Inflammatory macrophage (primary cell): Measurements from ENCODE around the gene CHCHD3.
A peak's percentile ranks its signal among the peaks of the same experiment; 100 is the strongest.
"Not testable (repeated sequence)": the region's sequence is repeated elsewhere in the genome, so short reads cannot be mapped to it uniquely, and the experiment has no call there.

ENCODE experiments used
- DNase-seq, 2 donors: peaks; one replicate each; pipeline ENCODE4 v3.0.0-alpha.2; 2020 to 2022

The CHCHD3 gene

DNA sequence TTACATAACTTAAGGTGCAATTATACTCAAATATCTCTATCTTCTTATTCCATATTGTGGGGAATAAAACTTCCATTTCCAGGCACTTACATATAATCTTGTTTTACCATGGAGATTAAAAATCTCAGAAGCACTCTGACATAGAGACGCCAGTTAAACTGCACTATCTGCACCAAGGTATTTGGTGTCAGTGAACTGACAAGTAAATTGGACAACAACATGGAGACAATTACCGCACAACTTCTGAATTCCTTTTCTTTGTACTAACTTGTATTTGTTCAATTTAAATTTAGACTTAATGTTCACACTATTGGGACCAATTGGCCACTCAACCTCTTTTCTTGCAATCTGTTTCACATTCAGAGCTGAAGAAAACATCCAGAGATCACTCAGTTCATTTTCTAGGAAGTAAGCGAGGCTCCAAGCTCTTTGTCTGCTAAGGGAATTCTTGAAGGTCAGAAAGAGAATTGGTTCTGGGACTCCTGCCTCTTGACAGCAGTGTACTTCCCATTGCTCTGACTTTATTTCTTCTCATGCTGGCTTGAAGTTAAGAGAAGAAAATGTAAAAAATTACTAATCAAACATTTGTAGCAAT lies 184.7 kb downstream of the CHCHD3 start:
- DNase-seq = no peak

DNA sequence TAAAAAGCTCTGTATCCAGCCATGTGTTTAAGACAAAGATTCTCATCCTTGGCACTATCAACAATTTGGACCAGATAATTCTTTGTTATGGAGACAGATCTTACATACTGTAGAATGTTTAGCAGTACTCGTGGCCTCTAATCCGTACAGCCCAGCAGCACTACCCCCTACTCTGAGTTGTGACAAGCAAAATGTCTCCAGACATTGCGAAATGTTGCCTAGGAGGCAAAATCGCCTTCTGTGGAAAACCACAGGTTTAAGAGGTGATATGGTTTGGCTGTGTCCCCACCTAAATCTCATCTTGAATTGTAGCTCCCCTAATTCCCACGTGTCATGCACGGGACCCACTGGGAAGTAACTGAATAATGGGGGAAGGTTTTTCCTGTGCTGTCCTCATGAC lies 186.7 kb downstream of the CHCHD3 start:
- DNase-seq = no peak

DNA sequence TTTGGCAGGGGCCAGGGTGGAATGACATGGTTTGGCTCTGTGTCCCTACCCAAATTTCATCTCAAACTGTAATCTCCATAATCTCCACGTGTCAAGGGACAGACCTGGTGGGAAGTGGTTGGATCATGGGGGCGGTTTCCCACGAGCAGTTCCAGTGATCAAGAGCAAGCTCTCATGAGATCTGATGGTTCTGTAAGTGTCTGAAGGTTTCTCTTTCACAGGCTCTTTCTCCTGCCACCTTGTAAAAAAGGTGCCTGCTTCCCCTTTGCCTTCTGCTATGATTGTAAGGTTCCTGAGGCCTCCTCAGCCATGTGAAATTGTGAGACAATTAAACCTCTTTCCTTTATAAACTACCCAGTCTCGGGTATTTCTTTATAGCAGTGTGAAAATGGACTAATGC lies 188.3 kb downstream of the CHCHD3 start:
- DNase-seq = no peak

GRCh38 chr7:132892744-132893143 lies 189.1 kb downstream of the CHCHD3 start:
- DNase-seq = not testable (repeated sequence)

GRCh38 chr7:132891554-132891953 lies 190.3 kb downstream of the CHCHD3 start:
- DNase-seq = no peak

DNA sequence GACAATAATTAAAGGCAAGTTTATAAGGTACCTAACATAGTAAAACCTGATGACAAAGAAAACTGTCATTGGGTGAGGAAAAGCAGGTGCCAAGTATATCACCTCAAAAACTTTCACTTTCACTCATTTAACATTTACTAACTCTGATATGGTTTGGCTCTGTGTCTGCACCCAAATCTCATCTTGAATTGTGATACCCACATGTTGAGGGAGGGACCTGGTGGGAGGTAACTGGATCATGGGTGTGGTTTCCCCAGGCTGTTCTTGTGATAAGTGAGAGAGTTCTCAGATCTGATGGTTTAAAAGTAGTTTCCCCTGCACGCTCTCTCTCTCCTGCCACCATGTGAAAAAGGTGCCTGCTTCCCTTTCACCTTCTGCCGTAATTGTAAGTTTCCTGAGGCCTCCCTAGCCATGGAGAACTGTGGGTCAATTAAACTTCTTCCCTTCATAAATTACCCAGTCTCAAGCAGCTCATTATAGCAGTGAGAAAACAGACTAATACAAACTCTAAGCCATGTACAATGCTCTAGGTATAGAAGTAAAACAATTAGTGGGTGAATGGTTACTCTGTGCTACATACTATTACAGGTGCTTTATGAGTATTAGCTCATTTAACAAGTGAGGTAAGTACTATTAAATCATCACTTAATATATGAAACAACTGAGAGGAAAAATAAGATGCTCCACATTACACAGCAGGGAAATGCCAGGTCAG lies 199.0 kb downstream of the CHCHD3 start:
- no peak for DNase-seq

- no peak for DNase-seq
Measured at GRCh38 chr7:132881317-132881716, 200.6 kb downstream of the CHCHD3 start.

- no peak for DNase-seq
Measured at GRCh38 chr7:132879579-132879978, 202.3 kb downstream of the CHCHD3 start.

GRCh38 chr7:132878204-132878919 lies 203.5 kb downstream of the CHCHD3 start:
- DNase-seq = no peak

DNA sequence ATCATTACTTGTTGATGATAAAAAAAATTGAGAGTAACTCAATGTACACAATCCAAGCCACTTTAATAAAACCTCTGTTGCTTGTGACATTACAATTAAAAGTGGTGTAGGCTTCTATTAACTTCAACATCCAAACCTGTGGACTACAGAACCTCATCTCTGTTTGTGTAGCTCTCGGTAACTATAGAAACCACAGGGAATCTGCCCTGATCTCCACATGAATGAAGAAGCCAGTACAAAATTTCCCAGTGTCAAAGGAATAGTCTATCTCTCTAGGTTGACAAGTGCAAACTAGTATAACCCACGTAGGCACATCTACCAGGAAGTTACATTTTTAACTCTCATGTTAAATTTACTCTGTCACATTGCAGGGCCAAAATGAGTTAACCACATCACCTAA lies 204.3 kb downstream of the CHCHD3 start:
- no peak for DNase-seq

GRCh38 chr7:132876576-132876975 lies 205.3 kb downstream of the CHCHD3 start:
- DNase-seq = no peak

DNA sequence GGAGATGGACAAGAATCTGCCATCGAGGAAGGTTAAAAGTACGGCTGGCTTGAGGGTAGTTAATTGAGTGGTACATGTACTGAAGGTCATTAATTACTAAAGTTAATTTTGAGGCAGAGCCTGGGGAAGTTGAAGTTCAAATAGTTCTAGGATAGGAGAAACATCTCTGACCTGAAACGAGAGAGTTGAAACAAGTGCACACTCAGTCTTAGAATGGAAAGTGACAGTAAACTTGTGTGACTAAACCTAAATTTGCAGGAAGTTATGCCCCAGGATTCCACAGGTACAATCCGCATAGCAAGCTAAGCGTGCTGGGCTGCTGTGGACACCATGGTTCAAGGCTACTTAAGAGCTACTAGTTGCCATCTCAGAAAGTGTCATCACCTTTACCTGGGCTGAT lies 209.9 kb downstream of the CHCHD3 start:
- DNase-seq = no peak

- no peak for DNase-seq
Measured at GRCh38 chr7:132871419-132871818, 210.5 kb downstream of the CHCHD3 start.

GRCh38 chr7:132869166-132869861 lies 212.6 kb downstream of the CHCHD3 start:
- DNase-seq = peak in 1 of 2 donors; percentile 6

- DNase-seq = no peak
Measured at GRCh38 chr7:132866551-132866950, 215.3 kb downstream of the CHCHD3 start.

DNA sequence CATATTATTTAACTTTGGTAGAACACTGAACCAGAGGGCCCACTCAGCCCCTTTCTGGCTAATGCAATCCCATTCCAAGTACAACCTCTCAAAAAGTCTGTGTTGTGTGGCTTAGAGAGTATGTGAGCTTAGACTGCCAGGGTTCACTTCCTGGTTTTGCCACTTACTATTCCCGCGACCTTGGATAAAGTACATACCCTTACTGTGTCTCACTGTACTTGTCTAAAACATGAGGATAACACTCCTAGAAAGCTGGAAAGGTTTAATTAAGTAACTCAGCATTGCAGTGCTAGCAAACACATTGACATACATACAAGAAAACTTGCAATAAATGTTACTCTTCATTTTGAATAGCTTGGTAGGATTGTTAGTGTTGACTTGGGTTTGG lies 215.8 kb downstream of the CHCHD3 start:
- DNase-seq = no peak

DNA sequence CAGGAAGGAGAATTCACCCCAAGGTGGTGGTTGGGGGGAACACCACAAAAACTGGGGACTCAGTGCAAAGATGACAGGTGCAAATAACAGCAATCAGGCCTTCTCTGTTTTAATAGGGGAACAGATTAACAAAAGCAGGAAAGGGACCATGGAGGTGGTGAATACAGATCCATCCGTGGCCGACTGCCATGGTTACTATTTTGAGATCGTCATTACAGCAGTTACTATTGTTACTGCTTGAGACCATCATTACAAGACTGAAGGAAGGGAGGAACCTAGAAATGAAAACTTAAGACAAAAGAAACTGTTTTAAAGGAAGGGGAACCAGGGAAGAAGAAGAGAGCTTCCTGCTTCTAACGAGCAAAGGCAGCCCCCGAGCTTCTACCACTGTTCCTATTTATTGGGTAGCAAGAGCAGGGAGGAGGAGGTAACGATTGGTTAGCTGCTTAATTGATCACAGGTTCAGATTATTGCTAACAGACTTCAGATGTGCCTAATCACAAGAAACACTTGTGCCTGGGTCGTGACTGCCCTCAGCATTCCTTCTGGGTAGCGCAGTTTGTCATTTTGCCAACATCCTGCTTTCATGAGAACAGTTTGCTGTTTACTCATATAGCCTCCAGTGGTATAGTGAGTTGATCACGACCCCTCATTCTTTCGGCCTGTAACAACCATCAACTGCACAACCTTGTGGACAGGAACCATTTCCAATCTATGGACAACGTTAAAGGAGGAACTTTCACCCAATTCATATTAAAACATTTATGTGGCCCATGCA lies 216.3 kb downstream of the CHCHD3 start:
- no peak for DNase-seq

- DNase-seq = no peak
Measured at GRCh38 chr7:132861940-132862554, 219.8 kb downstream of the CHCHD3 start.

DNA sequence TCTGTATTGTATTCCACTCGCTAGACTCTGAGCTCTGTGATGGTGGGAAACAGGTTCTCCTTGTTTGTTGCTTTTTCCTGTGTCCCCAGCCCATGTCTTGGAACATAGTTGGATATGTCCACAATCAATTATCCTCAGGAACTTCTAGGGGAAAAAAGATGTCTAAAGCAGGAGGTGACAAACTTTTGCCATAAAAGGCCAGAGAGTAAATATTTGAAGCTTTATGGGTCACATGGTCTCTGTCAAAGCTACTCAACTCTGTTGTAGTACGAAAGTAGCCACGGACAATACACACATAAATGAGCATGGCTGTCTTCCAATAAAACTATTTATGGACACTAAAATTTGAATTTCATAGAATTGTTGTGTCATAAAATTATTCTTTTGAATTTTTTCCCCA lies 220.5 kb downstream of the CHCHD3 start:
- DNase-seq = no peak

DNA sequence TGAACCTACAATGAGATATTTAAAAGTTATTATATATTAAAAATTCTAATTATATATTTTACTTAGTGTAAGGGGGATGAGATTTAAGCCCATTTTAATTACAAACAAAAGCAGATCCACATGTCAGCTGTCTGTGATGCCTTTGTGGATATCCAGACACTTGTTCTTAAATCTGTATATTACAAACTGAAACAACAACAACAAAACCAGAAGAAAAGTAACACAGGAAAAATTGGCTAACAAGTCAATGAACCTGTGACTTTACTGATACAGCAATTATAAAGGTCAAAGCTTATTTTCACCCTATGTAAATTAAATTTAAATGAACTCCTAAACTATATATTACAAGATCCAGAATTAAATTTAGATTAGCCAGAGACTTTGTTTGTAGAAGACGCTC lies 222.7 kb downstream of the CHCHD3 start:
- no peak for DNase-seq

GRCh38 chr7:132858760-132859159 lies 223.1 kb downstream of the CHCHD3 start:
- no peak for DNase-seq

DNA sequence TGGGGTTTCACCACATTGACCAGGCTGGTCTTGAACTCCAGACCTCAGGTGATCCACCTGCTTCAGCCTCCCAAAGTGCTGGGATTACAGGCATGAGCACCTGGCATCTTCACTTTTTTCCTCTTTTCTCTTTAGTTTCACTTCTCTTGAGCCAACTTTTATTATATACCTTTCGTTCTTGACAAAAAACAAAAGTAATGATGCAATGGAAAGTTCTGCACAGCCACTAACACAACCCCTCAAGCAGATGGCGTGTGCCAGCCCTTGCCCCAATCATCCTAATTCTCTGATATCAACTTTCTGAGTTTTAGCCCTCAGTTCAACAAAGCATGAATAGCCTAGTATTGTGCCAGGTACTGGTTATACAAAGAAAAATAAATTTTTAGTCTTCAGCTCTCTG lies 223.6 kb downstream of the CHCHD3 start:
- no peak for DNase-seq
